ENCODE data around the gene ASCC3. TPM values are rescaled to one million over a fixed set of nuclear protein-coding genes. Genes with fewer than 3 reads are reported as not detected.
"Not testable (repeated sequence)": the region's sequence is repeated elsewhere in the genome, so short reads cannot be mapped to it uniquely, and the experiment has no call there.

Gene ASCC3
- total RNA-seq, 4 donors from 2014 or later = 21.2 to 41.4 (median 28.5) TPM

GRCh38 chr6:100751590-100751989 lies 129.5 kb downstream of the ASCC3 start:
- Histone ChIP-seq H3K4me1 (no peaks in the 10 kb centered on the region), H3K36me3 (peaks cover 0 to 3% of the 10 kb centered on the region in 2 donors), H3K27me3 (no peaks in the 10 kb centered on the region), H3K9me3 (no peaks in the 10 kb centered on the region), H3K4me3 (no peak overlapping the region), H3K27ac (no peak overlapping the region)
- 58% methylated on average over 3 of the region's 3 CpGs for WGBS, 2 donors (ENCODE audit: low coverage in 1 of 2)
- ATAC-seq = no peak
- no peak for TF ChIP-seq EP300 (IDR thresholded peaks at IDR 0.05)
- TF ChIP-seq, protein P1, sequence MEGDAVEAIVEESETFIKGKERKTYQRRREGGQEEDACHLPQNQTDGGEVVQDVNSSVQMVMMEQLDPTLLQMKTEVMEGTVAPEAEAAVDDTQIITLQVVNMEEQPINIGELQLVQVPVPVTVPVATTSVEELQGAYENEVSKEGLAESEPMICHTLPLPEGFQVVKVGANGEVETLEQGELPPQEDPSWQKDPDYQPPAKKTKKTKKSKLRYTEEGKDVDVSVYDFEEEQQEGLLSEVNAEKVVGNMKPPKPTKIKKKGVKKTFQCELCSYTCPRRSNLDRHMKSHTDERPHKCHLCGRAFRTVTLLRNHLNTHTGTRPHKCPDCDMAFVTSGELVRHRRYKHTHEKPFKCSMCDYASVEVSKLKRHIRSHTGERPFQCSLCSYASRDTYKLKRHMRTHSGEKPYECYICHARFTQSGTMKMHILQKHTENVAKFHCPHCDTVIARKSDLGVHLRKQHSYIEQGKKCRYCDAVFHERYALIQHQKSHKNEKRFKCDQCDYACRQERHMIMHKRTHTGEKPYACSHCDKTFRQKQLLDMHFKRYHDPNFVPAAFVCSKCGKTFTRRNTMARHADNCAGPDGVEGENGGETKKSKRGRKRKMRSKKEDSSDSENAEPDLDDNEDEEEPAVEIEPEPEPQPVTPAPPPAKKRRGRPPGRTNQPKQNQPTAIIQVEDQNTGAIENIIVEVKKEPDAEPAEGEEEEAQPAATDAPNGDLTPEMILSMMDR (IDR thresholded peaks at IDR 0.05) = no peak
- TF ChIP-seq POLR2AphosphoS5 (IDR thresholded peaks at IDR 0.05) = no peak
- TF ChIP-seq POLR2A (IDR thresholded peaks at IDR 0.05) = no peak

DNA sequence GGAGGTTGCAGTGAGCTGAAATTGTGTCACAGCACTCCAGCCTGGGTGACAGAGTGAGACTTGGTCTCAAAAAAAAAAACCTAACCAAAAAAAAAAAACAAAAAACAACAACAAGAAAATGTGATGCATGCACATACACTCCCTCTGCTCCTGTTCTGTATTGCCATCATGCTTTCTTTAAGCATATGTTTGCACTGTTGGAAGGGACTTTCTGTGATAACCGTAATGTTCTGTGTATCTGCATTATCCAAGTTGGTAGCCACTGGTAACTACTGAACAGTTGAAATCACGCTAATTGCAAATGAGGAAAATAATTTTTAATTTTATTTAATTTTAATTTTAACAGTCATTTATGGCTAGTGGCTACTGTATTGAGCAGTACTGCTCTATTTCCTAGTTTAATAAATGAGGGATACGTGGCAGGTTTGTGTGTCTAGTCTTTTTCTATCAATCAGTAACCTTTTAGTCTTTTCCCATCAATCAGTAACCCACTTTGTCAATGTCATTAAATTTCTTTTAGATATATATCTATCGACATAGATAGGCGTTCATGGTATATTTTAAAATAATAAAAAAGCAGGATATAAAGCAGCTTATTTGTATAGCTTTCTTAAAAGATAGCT lies 135.6 kb downstream of the ASCC3 start:
- Histone ChIP-seq H3K4me3 (no peak overlapping the region), H3K36me3 (peaks cover 0 to 15% of the 10 kb centered on the region in 2 donors), H3K4me1 (no peaks in the 10 kb centered on the region), H3K27ac (no peak overlapping the region), H3K9me3 (no peaks in the 10 kb centered on the region), H3K27me3 (no peaks in the 10 kb centered on the region)
- 88 to 97% methylated on average over 5 of the region's 5 CpGs for WGBS, 2 donors (ENCODE audit: low coverage in 1 of 2)
- TF ChIP-seq EP300 (IDR thresholded peaks at IDR 0.05) (no peak), POLR2AphosphoS5 (IDR thresholded peaks at IDR 0.05) (no peak), POLR2A (IDR thresholded peaks at IDR 0.05) (no peak)
- TF ChIP-seq, protein P1 (IDR thresholded peaks at IDR 0.05) = no peak
- ATAC-seq = no peak

GRCh38 chr6:100740439-100740838 lies 140.7 kb downstream of the ASCC3 start:
- Histone ChIP-seq H3K9me3 (no peaks in the 10 kb centered on the region), H3K4me3 (no peak overlapping the region), H3K27ac (no peak overlapping the region), H3K27me3 (no peaks in the 10 kb centered on the region), H3K4me1 (no peaks in the 10 kb centered on the region), H3K36me3 (peaks cover 0 to 13% of the 10 kb centered on the region in 2 donors)
- ATAC-seq = no peak
- no peak for TF ChIP-seq POLR2AphosphoS5 (IDR thresholded peaks at IDR 0.05)
- no peak for TF ChIP-seq EP300 (IDR thresholded peaks at IDR 0.05)
- no peak for TF ChIP-seq POLR2A (IDR thresholded peaks at IDR 0.05)
- TF ChIP-seq, protein P1 (IDR thresholded peaks at IDR 0.05) = no peak

- H3K27me3 ChIP-seq, H3K4me1 ChIP-seq, H3K36me3 ChIP-seq, H3K27ac ChIP-seq, H3K4me3 ChIP-seq, ATAC-seq, H3K9me3 ChIP-seq: not testable (repeated sequence)
Observed at GRCh38 chr6:100737720-100738119, 143.4 kb downstream of the ASCC3 start.

- no peak for ATAC-seq
Observed at GRCh38 chr6:100731411-100731810, 149.7 kb downstream of the ASCC3 start.

More at GRCh38 chr6:100731411-100731810, 149.7 kb downstream of the ASCC3 start:
- 84 to 96% methylated on average over 5 of the region's 5 CpGs for WGBS, 2 donors (ENCODE audit: low coverage in 1 of 2)
- Histone ChIP-seq H3K9me3 (no peaks in the 10 kb centered on the region), H3K27ac (no peak overlapping the region), H3K4me1 (peaks cover 0 to 18% (median 0%) of the 10 kb centered on the region in 3 donors), H3K36me3 (no peaks in the 10 kb centered on the region), H3K27me3 (no peaks in the 10 kb centered on the region), H3K4me3 (no peak overlapping the region)
- TF ChIP-seq POLR2AphosphoS5 (IDR thresholded peaks at IDR 0.05) (no peak), POLR2A (IDR thresholded peaks at IDR 0.05) (no peak), EP300 (IDR thresholded peaks at IDR 0.05) (no peak)
- TF ChIP-seq, protein P1 (IDR thresholded peaks at IDR 0.05) = no peak
